ENCODE results near the gene TM9SF4. TPM values are rescaled to one million over a fixed set of nuclear protein-coding genes. Genes with fewer than 3 reads are reported as not detected.

TM9SF4 gene
- total RNA-seq, 2 experiments from 2014 or later = 35.8 to 37.3 TPM

- POLR2A ChIA-PET = no interaction called here
- H3K4me3 Mint-ChIP-seq = no peak overlapping the region
- H3K27me3 Mint-ChIP-seq = no peaks in the 10 kb centered on the region
- H3K36me3 Mint-ChIP-seq = peaks cover 15% of the 10 kb centered on the region
- no peaks in the 10 kb centered on the region for H3K9me3 Mint-ChIP-seq
- peaks cover 9% of the 10 kb centered on the region for H3K4me1 Mint-ChIP-seq (ENCODE audit: low read depth)
- H3K27ac Mint-ChIP-seq = no peak overlapping the region
- CTCF ChIA-PET = no interaction called here
- intact Hi-C loops (cut with micrococcal nuclease) = no loop called here
- no peak for DNase-seq
Measured at GRCh38 chr20:32134026-32134425, 24.5 kb downstream of the TM9SF4 start.

GRCh38 chr20:32135983-32136515 lies 26.5 kb downstream of the TM9SF4 start:
- no peaks in the 10 kb centered on the region for H3K27me3 Mint-ChIP-seq
- ChIA-PET POLR2A (no interaction called here), CTCF (no interaction called here)
- intact Hi-C loops (cut with micrococcal nuclease) = no loop called here
- H3K27ac Mint-ChIP-seq = no peak overlapping the region
- H3K4me1 Mint-ChIP-seq (ENCODE audit: low read depth) = peaks cover 9% of the 10 kb centered on the region
- no peak overlapping the region for H3K4me3 Mint-ChIP-seq
- H3K36me3 Mint-ChIP-seq = peaks cover 30% of the 10 kb centered on the region
- no peaks in the 10 kb centered on the region for H3K9me3 Mint-ChIP-seq
- DNase-seq = no peak

- Mint-ChIP-seq H3K4me3 (no peak overlapping the region), H3K36me3 (peaks cover 48% of the 10 kb centered on the region), H3K9me3 (no peaks in the 10 kb centered on the region), H3K27ac (no peak overlapping the region), H3K27me3 (no peaks in the 10 kb centered on the region), H3K4me1 (ENCODE audit: low read depth) (no peaks in the 10 kb centered on the region)
- DNase-seq = no peak
- POLR2A ChIA-PET = no interaction called here
- CTCF ChIA-PET = no interaction called here
- intact Hi-C loops (cut with micrococcal nuclease) = no loop called here
Measured at GRCh38 chr20:32138921-32139320, 29.4 kb downstream of the TM9SF4 start.

- Mint-ChIP-seq H3K9me3 (no peaks in the 10 kb centered on the region), H3K27ac (no peak overlapping the region), H3K27me3 (no peaks in the 10 kb centered on the region), H3K36me3 (peaks cover 53% of the 10 kb centered on the region), H3K4me3 (no peak overlapping the region), H3K4me1 (ENCODE audit: low read depth) (no peaks in the 10 kb centered on the region)
- intact Hi-C loops (cut with micrococcal nuclease) = no loop called here
- ChIA-PET POLR2A (no interaction called here), CTCF (no interaction called here)
- DNase-seq = no peak
Measured at GRCh38 chr20:32139947-32140346, 30.4 kb downstream of the TM9SF4 start.

- POLR2A ChIA-PET = no interaction called here
- no peak overlapping the region for H3K4me3 Mint-ChIP-seq
- H3K9me3 Mint-ChIP-seq = no peaks in the 10 kb centered on the region
- no peaks in the 10 kb centered on the region for H3K4me1 Mint-ChIP-seq (ENCODE audit: low read depth)
- CTCF ChIA-PET = no interaction called here
- H3K27me3 Mint-ChIP-seq = no peaks in the 10 kb centered on the region
- no peak overlapping the region for H3K27ac Mint-ChIP-seq
- intact Hi-C loops (cut with micrococcal nuclease) = no loop called here
- DNase-seq = no peak
- peaks cover 58% of the 10 kb centered on the region for H3K36me3 Mint-ChIP-seq
Measured at GRCh38 chr20:32140603-32141002, 31.1 kb downstream of the TM9SF4 start.

- intact Hi-C loops (cut with micrococcal nuclease) = no loop called here
- Mint-ChIP-seq H3K27ac (no peak overlapping the region), H3K4me3 (no peak overlapping the region), H3K27me3 (no peaks in the 10 kb centered on the region), H3K36me3 (peaks cover 64% of the 10 kb centered on the region), H3K4me1 (ENCODE audit: low read depth) (no peaks in the 10 kb centered on the region), H3K9me3 (no peaks in the 10 kb centered on the region)
- no peak for DNase-seq
- ChIA-PET POLR2A (no interaction called here), CTCF (no interaction called here)
Measured at GRCh38 chr20:32141465-32141980, 32.0 kb downstream of the TM9SF4 start.

GRCh38 chr20:32142088-32142487 lies 32.6 kb downstream of the TM9SF4 start:
- CTCF ChIA-PET = no interaction called here
- no peaks in the 10 kb centered on the region for H3K4me1 Mint-ChIP-seq (ENCODE audit: low read depth)
- peaks cover 66% of the 10 kb centered on the region for H3K36me3 Mint-ChIP-seq
- no peak for DNase-seq
- intact Hi-C loops (cut with micrococcal nuclease) = no loop called here
- H3K9me3 Mint-ChIP-seq = no peaks in the 10 kb centered on the region
- no peaks in the 10 kb centered on the region for H3K27me3 Mint-ChIP-seq
- POLR2A ChIA-PET = no interaction called here
- H3K4me3 Mint-ChIP-seq = no peak overlapping the region
- H3K27ac Mint-ChIP-seq = no peak overlapping the region

- H3K27me3 Mint-ChIP-seq = no peaks in the 10 kb centered on the region
- H3K36me3 Mint-ChIP-seq = peaks cover 60% of the 10 kb centered on the region
- H3K4me1 Mint-ChIP-seq (ENCODE audit: low read depth) = no peaks in the 10 kb centered on the region
- ChIA-PET POLR2A (no interaction called here), CTCF (no interaction called here)
- H3K4me3 Mint-ChIP-seq = no peak overlapping the region
- no peaks in the 10 kb centered on the region for H3K9me3 Mint-ChIP-seq
- no peak overlapping the region for H3K27ac Mint-ChIP-seq
- no peak for DNase-seq
- intact Hi-C loops (cut with micrococcal nuclease) = no loop called here
Measured at GRCh38 chr20:32142991-32143390, 33.5 kb downstream of the TM9SF4 start.

- intact Hi-C loops (cut with micrococcal nuclease) = no loop called here
- ChIA-PET POLR2A (no interaction called here), CTCF (no interaction called here)
- Mint-ChIP-seq H3K27me3 (no peaks in the 10 kb centered on the region), H3K27ac (peak overlapping the region; percentile 25), H3K4me1 (ENCODE audit: low read depth) (no peaks in the 10 kb centered on the region), H3K9me3 (no peaks in the 10 kb centered on the region), H3K36me3 (peaks cover 56% of the 10 kb centered on the region), H3K4me3 (no peak overlapping the region)
- DNase-seq = no peak
Measured at GRCh38 chr20:32144898-32145662, 35.6 kb downstream of the TM9SF4 start.

GRCh38 chr20:32149566-32150170 lies 40.2 kb downstream of the TM9SF4 start:
- DNase-seq = no peak
- H3K4me3 Mint-ChIP-seq = no peak overlapping the region
- no peaks in the 10 kb centered on the region for H3K9me3 Mint-ChIP-seq
- intact Hi-C loops (cut with micrococcal nuclease) = no loop called here
- CTCF ChIA-PET = no interaction called here
- POLR2A ChIA-PET = no interaction called here
- H3K27me3 Mint-ChIP-seq = no peaks in the 10 kb centered on the region
- H3K4me1 Mint-ChIP-seq (ENCODE audit: low read depth) = no peaks in the 10 kb centered on the region
- no peak overlapping the region for H3K27ac Mint-ChIP-seq
- H3K36me3 Mint-ChIP-seq = peaks cover 42% of the 10 kb centered on the region

- no peak overlapping the region for H3K4me3 Mint-ChIP-seq
- H3K36me3 Mint-ChIP-seq = peaks cover 42% of the 10 kb centered on the region
- H3K27ac Mint-ChIP-seq = no peak overlapping the region
- no peaks in the 10 kb centered on the region for H3K9me3 Mint-ChIP-seq
- H3K4me1 Mint-ChIP-seq (ENCODE audit: low read depth) = peaks cover 4% of the 10 kb centered on the region
- DNase-seq = no peak
- CTCF ChIA-PET = no interaction called here
- no peaks in the 10 kb centered on the region for H3K27me3 Mint-ChIP-seq
- intact Hi-C loops (cut with micrococcal nuclease) = no loop called here
- POLR2A ChIA-PET = no interaction called here
Measured at GRCh38 chr20:32150291-32150848, 40.9 kb downstream of the TM9SF4 start.

- Mint-ChIP-seq H3K36me3 (peaks cover 38% of the 10 kb centered on the region), H3K4me3 (no peak overlapping the region), H3K4me1 (ENCODE audit: low read depth) (peaks cover 4% of the 10 kb centered on the region), H3K9me3 (no peaks in the 10 kb centered on the region), H3K27ac (no peak overlapping the region), H3K27me3 (no peaks in the 10 kb centered on the region)
- CTCF ChIA-PET = no interaction called here
- no peak for DNase-seq
- intact Hi-C loops (cut with micrococcal nuclease) = no loop called here
- POLR2A ChIA-PET = no interaction called here
Measured at GRCh38 chr20:32152421-32153155, 43.1 kb downstream of the TM9SF4 start.

All from activated CD4-positive, alpha-beta memory T cell treated with anti-CD3 and anti-CD28 coated beads for 36 hours (primary cell).